Colon (tissue), 2 donors: ENCODE measurements around the gene AFDN.

Source experiments
- FAIRE-seq: peaks from 2 replicates; lab custom pipeline; 2012; peaks lifted over from hg19 to GRCh38; lab: Jason Lieb, UNC
- donor health status: control.
- donor health status: control.

Gene AFDN

DNA sequence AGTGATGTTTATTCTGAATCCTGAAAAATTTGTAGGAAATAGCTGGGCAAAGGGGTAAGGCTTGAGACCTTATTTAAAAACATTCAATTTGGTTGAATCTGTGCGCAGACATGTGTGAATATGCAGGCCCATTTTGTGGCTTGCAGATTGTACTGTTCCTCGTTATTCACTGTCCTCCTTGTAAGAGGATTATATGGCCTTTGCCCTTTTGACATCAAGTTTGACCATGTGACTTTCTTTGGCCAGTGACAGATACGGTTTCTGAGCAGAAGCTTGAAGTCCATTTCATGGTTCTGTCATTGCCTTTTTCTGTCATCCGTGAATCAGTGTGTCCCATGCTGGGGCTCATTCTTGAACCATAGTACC, 13.4 kb downstream of the AFDN start:
- no peak for FAIRE-seq

DNA sequence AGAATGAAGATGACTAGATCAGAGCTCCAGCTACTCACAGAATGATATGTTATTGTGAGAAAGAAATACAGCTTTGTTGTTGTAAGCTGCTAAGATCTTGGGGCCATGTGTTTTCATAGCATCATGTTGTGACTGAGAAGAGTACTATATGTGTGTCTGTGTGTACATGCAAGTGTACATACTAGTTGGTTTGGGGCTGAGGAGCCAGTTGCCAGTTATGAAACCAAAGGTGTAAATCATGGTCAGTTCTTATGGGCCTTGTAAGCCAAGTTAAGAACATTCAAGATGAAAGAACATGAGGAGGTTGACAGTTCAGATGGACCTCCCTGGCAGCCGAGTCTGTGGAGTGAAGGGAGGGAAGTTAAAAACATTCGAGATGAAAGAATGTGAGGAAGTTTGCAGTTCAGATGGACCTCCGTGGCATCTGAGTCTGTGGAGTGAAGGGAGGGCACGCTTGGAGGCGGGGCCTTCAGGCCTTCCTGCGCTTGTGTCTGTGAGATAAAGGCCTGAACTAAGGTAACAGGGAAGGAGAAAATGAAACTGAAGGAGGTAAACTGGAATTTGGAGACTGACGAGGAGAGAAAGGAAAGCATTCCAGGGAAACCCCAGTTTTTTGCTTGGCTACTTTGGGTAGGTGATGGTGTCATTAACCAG, 13.9 kb downstream of the AFDN start:
- no peak for FAIRE-seq

- no peak for FAIRE-seq
Observed at GRCh38 chr6:167841981-167842380, 15.3 kb downstream of the AFDN start.

DNA sequence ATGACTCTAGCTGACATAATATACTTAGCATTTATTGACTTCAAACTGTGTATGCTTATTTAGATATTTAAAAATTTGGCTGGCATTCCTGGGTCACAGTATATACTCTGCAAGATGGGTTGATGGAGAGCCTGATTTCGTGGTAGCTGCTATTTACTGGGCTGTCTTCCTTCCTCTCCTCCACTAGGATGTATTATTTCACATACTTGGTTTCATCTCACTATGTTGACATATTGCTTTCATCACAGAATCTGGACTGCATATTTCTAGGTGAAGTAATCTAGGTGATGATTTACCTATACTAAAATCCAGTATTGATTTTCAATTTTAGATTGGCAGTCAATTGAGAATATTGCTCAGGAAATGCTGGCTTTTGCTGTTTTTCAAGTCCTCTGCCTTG, 15.7 kb downstream of the AFDN start:
- no peak for FAIRE-seq

DNA sequence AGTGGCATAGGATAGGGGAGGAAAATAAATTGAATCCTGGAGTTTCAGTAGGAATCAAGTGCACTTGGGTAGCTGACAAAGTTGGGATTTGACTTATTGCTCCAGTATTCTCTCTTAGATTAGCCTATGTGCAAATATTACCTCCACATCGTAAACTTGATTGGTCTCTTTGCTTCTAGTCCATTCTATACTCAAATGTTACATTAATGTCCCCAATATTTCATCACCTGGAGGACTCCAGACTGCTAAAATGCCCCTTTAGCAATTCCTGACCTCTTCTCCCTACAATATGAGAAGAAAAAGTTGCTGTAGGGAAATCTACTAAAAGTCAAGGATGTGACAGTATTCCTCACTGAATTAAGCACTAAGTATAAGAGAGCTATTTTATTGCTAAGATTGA, 16.3 kb downstream of the AFDN start:
- no peak for FAIRE-seq

- FAIRE-seq = no peak
Observed at GRCh38 chr6:167845856-167846255, 19.1 kb downstream of the AFDN start.

GRCh38 chr6:167846997-167847606, 20.4 kb downstream of the AFDN start:
- FAIRE-seq = no peak

- no peak for FAIRE-seq
Observed at GRCh38 chr6:167847936-167848335, 21.2 kb downstream of the AFDN start.

DNA sequence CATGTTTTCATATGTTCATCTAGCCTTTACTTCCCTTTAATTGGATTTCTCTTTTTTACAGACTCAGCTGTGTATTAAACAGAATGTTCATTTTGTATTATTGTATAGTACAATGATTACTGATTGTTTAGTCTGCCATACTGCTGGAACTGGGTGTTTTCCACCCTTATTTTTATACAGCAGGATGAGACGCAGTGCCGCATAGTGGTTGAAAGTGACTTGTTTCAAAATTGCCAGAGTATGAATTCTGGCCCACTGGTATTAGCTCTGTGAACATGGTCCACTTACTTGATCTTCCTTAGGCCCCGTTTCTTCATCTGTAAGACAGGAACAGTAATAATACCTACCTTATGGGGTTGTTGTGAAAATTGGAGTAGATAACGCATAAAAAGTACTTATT, 22.1 kb downstream of the AFDN start:
- FAIRE-seq = no peak

- FAIRE-seq = no peak
Observed at GRCh38 chr6:167849846-167850459, 23.2 kb downstream of the AFDN start.

DNA sequence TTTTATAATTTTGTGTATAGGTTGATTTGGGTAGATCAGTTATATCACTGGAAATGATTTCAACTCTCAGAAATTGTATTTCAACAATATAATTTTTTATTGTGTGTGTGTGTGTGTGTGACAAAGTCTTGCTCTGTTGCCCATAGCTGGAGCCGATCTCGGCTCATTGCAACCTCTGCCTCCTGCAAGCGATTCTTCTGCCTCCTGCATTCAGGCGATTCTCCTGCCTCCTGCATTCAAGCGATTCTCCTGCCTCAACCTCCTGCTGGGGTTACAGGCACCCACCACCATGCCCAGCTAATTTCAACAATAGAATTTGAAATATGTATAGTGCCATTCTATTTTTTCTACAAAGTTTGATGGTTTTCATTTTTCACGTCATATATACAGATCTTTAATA, 24.1 kb downstream of the AFDN start:
- FAIRE-seq = no peak

DNA sequence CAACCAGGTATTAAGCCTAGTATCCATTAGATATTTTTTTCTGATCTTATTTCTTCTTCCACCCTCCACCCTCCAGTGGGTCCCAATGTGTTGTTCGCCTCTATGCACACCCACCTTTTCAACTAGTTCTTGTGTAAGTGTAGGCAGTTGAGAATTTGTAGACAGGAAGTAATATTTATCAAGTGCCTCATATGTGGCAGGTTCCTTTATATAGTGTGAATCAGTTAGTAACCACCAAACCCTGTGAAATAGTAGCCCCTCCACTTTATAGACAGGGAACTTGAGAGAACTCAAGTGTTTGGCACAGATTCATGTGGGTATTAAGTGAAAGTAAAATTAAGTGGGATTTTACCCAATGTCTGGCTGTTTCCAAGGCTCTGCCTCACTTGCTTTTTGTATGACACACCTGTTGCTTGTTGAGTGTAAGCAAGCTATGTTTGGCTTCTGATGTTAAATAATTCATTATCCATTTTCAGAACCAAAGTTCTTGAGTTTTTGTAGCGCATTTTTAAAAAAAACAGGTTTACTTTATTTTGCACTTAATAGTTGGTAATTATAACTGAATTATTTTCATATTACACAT, 24.8 kb downstream of the AFDN start:
- FAIRE-seq = no peak

GRCh38 chr6:167855825-167856425, 29.2 kb downstream of the AFDN start:
- no peak for FAIRE-seq

GRCh38 chr6:167856474-167856873, 29.8 kb downstream of the AFDN start:
- no peak for FAIRE-seq

- FAIRE-seq = no peak
Observed at GRCh38 chr6:167856999-167857660, 30.4 kb downstream of the AFDN start.

- no peak for FAIRE-seq
Observed at GRCh38 chr6:167858086-167858591, 31.4 kb downstream of the AFDN start.

DNA sequence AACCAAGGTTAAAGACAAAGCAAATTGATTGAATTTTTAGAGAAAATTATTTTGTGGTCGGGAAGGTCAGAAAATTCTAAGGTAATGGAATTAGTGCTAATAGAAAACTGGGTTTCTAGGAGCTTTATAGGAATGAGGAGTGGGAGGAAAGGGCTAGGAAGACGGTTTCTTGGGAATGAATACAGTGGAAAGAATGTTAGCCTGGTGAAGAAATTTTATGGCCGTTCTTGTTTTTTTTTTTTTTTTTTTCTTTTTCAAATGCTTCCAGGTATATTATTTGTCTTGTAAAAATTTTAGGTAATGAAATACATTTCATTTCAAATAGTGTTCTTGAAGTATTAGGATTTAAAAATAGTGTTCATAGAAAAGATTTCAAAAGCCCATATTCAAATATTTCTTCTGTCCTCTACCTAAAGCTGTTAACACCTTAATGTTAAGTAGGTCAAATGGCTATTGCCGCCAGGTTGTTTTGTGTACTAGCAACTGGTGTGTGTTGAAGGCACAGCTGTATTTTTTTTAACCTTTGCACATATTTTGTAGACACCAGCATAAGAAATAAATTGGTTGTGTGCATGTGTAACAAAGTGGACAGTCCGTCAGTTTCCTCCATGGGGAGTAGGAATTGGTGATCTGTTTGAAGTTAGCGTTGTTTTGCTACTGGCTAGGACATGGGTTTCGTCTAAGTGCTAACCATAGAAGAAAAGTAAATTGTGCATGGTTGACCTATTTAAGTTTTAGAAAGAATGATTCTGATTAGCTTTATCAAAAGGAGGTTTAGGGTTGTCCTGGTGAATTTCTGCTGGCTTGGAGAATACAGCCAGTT, 32.3 kb downstream of the AFDN start:
- no peak for FAIRE-seq

GRCh38 chr6:167860550-167861226, 34.0 kb downstream of the AFDN start:
- no peak for FAIRE-seq

- FAIRE-seq = no peak
Observed at GRCh38 chr6:167861424-167861823, 34.7 kb downstream of the AFDN start.

- FAIRE-seq = no peak
Observed at GRCh38 chr6:167863897-167864296, 37.2 kb downstream of the AFDN start.

GRCh38 chr6:167866642-167867041, 39.9 kb downstream of the AFDN start:
- FAIRE-seq = no peak
